Activated gamma-delta T cell (primary cell): Measurements from ENCODE around the gene CERKL.
"Not testable (repeated sequence)": the region's sequence is repeated elsewhere in the genome, so short reads cannot be mapped to it uniquely, and the experiment has no call there.

Experiments used
- DNase-seq: peaks from one replicate; lab custom pipeline; 2025; lab: John Stamatoyannopoulos, UW
- total RNA-seq, 2 donors: gene quantifications; one replicate each; lab custom pipeline; 2026; lab: John Stamatoyannopoulos, UW

CERKL gene, protein sequence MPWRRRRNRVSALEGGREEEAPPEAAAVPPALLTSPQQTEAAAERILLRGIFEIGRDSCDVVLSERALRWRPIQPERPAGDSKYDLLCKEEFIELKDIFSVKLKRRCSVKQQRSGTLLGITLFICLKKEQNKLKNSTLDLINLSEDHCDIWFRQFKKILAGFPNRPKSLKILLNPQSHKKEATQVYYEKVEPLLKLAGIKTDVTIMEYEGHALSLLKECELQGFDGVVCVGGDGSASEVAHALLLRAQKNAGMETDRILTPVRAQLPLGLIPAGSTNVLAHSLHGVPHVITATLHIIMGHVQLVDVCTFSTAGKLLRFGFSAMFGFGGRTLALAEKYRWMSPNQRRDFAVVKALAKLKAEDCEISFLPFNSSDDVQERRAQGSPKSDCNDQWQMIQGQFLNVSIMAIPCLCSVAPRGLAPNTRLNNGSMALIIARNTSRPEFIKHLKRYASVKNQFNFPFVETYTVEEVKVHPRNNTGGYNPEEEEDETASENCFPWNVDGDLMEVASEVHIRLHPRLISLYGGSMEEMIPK
- 0.13 to 0.31 reads per million in 2 donors for total RNA-seq

DNA sequence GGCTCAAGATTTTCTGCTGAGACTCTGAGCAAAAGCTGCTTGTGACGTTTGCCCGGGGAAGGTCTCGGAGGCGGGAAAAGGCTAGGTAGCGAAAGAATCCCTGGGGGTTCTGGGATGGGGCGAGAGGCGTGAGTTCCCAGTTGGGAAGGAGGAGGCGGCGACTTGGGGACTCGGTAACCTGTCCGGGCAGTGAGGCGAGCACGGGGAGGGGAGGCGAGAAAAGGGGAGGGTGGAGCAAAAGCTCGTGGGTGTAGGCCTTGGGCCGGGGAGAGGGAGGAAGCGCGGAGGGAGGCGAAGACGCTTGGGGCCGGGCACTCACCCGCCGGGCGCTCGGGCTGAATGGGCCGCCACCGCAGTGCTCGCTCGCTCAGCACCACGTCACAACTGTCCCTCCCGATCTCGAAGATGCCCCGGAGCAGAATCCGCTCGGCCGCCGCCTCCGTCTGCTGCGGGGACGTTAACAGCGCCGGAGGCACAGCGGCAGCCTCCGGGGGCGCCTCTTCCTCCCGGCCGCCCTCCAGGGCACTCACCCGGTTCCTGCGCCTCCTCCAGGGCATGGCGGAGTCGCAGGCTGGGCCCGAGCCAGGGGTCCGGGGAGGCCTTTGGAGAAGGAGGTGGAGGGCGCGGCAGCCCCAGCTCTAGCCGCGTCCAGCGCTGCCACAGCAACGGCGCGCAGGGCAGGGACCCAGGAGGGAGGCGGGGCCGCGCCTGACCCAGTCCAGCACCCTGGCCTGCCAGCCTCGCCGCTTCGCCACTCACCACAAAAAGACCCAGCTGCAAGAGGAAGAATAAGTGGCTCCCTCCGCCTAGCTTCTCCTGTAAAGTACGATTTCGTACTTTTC, at the start of gene CERKL:
CERKL (minus strand) TSS at position 656 of the 842 bp plus-strand sequence; CDS start at position 557, 99 bp downstream.
- DNase-seq, result no peak

DNA sequence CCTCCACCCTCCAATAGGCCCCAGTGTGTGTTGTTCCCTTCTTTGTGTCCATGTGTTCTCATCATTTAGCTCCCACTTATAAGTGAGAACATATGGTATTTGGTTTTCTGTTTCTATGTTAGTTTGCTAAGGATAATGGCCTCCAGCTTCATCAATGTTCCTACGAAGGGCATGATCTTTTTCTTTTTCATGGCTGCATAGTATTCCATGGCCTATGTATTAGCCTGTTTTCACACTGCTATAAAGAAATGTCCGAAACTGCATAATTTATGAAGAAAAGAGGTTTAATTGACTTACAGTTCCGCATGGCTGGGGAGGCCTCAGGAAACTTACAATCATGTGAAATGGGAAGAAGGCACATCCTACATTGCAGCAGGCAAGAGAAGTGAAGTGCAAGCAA, 45.6 kb upstream of the CERKL start:
- not testable (repeated sequence) for DNase-seq

DNA sequence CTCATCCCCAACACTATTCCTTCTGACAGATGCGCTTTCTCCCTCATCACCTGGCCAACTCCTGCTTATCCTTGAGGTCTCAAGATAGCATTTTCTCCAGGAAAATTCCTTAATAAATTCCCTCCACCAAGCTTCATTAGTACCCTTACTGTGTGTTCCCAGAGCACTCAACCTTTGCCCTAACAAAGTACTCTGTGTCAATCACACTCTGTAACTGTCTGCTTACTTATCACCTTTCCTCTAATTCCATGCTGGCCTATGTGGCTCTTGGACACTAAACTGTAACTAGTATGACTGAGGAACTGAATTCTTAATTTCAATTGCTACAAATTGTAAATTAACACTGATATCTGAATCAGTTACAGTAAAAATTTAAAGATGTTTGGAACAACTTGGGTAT, 41.3 kb upstream of the CERKL start:
- DNase-seq, result no peak

DNA sequence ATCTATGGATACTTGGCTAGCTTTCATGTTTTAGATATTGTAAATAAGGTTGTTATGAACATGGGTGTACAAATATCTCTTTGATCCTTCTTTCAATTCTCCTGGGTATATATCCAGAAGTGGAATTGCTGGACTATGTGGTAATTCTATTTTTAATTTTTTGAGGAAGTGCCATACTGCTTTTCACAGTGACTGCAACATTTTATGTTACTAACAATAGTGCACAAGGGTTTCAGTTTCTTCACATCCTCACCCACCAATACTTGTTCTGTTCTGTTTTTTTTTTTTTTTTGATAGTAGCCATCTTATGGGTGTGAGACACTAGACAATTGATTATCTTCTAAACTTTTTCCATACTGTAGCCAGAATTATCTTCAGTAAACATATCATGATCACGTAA, 40.7 kb upstream of the CERKL start:
- no peak for DNase-seq

DNA sequence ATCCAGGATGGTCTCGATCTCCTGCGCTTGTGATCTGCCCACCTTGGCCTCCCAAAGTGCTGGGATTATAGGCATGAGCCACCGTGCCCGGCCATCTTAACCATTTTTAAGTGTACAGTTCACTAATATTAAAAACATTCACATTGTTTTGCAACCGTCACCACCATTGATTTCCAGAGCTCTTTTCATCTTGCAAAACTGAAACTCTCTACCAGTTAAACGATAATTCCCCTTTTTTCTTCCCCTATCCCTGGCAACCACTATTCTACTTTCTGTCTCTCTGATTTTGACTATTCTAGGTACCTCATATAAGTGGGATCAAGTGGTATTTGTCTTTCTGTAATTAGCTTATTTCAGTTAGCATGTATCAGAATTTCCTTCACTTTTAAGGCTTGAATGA, 40.2 kb upstream of the CERKL start:
- DNase-seq, result no peak

DNA sequence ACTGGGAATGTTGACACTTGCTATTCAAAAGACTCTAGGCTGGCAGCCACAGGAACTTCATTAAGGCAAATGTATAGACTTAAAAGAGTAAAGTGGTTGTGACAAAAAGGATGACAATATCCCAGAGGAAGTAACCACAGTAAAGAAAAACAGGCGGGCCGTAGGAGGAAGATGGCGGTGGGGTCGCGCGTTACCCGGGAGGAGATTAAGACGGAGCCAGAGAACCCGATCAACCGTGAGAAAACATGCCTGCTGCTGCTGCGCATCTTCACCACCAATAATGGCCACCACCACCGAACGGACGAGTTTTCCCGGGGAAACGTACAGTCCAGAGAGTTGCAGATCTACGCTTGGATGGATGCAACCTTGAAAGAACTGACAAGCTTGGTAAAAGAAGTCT, 37.4 kb upstream of the CERKL start:
- no peak for DNase-seq

DNA sequence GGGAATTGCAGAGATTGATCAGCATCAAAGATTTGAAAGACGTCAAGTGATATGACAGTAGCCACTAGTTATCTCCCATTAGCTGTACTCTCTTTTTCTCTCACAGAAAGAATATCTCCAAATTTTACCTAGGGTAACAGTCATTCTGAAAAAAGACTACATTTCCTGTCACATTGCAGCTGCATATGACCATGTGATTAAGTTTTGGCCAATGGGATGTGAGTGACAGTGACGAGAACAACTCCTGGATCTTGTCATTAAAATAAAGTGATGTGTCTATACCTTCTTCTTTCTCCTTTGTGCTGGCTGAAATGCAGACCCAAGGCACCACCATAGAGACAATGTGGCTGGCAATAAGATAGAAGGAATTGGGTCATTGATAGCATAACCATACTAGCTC, 34.0 kb upstream of the CERKL start:
- no peak for DNase-seq

DNA sequence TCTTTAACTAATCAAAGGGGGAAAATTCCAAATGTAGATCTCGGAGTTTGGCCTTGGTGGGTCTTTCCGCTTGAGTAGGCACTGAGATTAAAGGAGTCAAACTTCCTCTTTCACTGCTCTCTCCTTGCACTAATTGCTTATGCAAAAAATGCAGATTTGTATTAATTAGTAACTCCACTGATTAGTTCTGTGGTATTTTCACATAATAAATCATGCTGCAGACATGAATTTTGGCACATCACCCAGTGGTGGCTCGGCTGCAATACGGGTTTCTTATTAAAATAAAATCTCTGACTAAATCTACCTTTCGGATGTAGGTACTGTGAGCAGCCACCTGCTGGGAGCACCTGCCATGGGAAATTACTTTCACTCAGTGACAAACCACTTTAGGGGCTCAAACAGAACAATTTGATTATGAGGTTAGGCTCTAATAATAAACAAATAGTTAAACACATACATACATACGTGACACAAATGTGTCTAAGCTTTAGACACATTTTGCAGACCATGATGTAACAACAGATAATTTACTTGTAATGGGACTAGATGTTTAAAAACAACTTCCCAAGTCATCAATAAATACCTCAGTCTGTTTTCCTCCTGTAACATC, 29.8 kb upstream of the CERKL start:
- no peak for DNase-seq

DNA sequence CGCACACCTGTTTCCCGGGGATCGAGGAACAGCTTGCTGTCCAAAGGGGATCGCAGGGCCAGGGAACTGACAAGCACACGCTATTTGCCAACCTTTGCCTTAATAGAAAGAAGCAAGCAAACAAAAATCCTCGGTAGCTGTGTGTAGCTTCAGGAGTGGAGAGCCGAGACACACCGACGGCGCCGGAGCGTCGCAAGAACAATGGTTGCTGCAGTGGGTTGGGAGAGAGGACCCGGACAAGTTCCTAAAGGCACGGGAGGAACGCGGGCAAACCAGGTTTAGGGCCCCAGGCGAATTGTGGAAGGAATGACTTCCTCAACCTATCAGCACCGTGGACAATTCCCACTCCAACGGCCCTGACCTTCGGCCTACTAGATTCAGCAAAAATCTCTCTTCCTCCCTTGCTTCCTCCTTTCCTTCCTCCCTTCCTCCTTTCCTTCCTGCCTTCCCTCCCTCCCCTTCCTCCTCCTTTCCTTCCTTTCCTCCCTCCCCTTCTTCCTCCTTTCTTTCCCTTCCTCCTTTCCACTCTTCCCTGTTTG, 28.3 kb upstream of the CERKL start:
- DNase-seq, result no peak

DNA sequence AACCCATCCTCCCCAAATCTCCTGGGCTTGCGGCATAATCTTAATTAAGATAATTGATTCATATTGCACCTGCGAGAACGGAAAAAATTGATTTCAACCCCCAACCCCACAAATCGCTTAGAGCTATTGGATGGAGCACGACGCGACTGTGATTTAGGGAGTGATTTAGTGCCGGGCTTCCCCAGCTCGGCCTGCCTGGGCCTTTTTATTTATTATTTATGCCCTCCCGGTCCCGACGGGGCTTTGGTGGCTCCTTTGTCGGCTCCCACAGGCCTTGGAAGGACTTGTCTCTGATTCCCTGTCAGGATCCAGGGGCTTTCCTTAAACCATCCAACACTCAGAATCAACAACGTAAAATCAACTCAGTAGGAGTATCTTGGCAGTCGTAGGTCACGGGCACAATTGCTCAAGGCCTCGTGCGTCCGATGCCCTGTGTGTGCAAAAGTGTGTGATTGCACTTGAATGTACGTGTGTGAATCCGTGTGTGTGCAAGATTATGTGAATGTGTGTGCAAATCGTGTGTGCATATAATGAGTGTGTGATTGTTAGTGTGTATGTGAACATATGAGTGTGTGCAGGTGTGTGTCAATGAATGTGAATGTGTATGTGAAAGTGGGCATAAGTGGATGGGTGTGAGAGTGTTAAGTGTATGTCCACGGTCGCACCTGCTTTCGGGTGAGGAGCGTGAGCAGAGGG, 27.7 kb upstream of the CERKL start:
- no peak for DNase-seq

DNA sequence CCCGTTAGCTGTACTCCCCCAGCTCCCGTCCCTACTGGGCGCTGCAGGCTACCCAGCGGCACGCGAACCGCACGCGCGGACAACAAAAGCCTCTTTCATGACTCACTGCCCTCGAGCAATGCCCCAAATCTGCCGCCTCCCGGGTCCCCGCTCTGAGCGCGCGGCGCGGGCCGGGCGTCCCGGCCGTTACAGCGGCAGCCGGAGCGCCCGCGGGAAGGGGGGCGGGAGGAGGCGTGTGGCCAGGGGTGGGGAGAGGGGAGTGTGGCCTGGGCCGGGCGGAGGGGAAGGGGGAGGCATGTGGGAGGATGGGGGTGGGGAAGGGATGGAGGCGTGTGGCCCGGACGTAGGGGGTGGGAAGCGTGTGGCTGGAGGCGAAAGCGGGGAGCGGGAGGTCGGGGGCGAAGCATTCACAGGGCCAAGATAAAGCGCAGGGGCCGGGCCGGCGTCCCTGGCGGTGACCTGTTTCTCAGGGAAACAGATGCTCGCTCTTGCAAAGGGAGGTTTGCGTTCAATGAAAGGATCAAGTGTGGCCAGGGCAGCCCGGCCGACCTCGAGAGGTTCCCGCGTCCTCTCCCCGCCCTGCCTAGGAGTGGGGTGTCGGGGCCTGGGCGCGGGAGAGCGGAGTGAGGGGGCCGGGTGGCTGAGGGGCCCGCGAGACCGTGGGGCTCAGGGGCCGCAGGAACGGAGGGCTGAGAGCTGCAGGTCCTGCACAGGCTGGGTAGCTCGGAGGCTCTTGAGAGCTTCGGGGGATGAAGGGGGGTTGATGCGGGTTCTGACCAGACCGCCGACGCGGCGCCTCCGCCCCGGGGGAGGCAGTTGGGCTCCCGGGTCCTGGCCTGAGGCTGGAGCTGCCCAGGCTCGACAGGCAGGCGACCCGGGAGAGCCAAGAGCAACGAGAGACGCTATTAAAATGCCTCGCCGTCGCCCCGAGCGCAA, 26.9 kb upstream of the CERKL start:
- DNase-seq, result no peak

DNA sequence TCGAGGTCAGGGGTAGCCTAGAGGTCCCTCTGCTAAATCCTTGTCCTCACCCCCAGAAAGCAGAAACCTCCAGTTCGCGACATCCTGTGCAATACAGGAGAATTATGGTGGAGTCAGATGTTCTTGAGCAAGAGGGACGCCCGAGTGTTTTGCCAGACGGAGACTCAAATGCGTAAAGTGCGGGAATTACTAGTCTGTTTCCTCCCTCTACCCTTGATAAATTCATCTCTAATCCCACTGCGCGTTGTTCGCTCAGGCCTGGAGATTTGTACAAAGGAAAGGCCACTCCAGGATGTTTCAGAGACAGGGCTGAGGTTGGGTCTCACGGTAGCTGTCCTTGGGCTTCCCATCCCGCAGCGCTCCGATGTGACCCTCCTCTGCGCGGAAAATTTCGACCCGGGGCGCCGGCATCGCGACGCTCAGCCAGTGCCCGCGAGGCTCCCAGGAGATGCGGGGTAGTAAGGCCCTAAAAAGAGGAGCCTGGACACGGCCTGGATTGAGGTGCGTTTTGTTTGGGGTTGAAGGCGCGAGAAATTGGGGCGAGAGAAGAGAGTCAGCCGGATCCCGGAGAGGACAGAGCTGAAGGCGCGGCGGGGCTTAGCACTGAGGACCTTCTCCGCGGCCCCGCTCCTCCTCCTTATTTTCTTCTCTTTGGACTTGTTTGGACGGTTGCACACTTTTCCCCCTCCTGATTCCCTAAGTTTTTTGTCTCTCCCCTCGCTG, 26.1 kb upstream of the CERKL start:
- no peak for DNase-seq

DNA sequence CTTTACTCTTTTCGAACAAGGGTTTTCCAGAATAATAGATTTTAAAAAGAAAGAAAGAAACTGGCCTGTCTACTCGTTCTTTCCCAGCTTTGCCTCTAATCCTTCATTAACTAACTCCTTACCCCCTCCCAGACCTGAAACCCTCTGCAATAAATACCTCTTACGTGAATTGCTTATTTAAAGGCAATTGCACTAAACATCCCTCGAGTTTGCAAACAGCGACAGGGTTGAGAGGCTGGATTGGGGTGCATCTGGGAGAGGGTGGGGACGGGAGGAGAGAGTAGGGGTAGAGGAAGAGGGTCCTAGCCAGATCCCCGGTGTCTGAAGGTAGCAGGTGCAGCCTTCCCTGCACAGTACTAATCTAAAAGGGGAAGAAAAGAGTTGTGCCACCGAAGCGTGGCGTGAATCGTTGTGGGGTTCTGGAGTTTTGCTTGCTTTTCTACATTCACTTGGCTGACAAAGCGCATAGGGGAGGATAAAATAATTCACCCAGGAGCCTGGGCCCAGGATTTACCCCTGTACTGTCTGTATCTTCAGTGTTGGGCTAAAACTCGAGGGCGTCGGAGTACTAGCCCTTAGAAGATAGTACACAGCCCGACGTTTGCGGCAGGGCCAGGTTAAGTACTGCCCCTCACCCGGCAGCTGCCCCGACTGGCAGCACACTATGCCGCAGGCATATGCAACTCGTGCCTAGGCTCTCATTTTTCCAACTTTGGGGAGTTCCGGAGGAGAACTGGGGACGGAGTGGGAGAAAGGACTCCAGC, 25.3 kb upstream of the CERKL start:
- no peak for DNase-seq

DNA sequence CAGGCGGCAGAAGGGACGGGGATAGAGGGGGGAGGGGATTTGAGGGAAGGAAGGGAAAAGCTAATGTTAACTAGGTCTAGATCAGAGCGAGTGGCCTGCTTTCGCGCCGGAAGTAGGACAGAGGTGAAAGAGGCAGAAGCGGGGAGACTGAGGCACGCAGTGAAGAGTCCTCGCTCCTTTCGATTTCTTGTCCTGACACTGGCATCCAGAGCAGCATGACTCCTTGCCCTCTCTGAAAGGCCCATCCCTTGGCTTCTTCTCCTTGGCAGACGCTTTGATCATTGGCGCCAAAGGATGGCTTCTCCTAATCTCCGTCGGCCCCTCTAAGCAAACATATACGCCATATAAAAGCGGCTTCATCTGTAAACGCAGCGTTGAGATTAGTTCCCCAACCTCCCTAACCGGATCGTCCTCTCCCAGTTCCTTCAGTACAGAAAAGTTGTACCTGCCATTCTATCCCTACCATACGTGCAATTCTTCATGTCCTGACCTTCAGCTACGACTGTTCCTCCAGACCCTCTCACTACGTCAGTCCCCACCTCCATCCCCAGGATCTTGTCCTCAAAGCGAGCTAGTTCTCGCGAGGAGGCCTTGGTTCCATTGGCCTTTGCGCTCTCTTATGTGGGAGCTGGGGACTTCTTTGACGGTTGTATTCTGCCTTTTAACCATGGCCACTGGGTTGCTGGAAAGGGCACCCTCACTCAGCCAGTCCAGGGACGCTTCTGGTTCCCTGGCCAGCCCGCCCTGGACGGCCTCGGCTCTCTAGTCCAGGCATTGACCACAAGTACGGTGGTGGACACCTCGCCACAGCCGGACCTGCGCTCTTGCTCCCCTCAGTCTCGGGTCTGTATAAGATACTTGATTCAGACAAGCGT, 24.3 kb upstream of the CERKL start:
- no peak for DNase-seq

DNA sequence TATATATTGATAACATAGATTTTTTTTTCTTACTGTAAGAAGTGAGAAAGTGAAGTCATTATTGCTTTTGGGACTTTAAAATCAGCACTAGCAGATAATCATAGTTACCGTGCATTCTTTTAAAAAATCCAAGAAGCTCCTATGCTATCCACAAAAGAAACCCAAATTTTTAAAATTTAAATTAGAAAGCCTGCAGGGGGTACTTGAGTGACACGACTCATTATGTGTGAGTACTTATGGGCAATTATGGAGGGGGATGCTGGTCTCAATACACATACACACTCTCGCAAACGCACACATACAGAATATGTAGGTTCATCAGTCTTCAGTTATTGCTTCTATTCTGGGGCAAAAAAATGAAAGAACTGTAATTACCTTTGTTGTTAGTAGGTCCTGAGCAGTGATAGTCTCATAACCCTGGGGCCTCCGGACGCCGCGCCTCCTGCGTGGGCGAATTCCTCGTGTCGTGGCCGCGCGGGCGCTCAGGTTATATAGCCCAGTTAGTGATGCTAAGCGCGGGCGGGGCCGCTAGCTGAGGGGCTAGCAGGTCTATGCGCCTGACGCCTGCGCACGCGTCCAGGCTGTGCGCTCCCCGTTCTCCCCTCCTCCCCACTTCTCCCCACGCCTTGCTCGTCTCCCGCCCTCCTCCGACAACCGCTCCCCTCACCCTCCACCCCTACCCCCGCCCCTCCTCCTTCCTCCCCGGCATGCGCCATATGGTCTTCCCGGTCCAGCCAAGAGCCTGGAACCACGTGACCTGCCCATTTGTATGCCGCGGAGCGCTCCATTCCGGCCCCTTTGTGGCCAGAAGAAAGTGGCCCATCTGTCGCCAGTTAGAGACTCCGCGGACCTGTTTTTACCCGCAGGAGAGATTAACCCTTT, 23.4 kb upstream of the CERKL start, which contains the start of gene NEUROD1:
NEUROD1 (minus strand) TSS at position 463 of the 882 bp plus-strand sequence. CDS start 1,657 bp downstream, outside the sequence.
- DNase-seq, result no peak

DNA sequence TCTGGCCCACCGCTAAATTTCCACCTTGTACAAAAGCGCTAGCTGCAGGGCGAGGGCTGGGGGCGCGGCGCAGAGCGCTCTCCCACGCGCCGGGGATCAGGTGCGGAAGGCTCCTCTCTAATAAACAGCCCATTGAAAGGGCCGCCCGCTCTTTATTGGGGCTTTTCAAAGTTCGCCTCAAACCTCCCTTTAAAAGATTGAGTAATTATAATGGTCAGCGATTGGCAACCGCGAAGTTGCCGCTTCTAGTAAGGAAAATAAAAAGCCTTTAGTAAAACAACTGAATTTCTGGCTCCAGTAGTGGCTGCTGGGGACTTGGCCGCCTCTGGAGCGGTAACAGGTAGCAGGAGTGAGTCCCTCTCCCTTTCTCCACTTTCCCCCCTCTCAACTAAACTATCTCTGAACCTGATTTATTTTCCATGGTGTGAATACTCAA, 22.7 kb upstream of the CERKL start:
- no peak for DNase-seq
